ENCODE results near the gene PRMT3.

Gene PRMT3

GRCh38 chr11:20363500-20364340 lies 23.8 kb upstream of the PRMT3 start, which contains the start of gene HTATIP2 (continued):
- TF ChIP-seq ZBTB11 (tag by site-specific recombination; conservative IDR thresholded peaks at IDR 0.05; ENCODE audit: low read depth) (peak; percentile 48; the same call in 1 of the 2 replicates), ZFP37 (tag by site-specific recombination; IDR thresholded peaks at IDR 0.05) (no peak), ZNF16 (tag by site-specific recombination; IDR thresholded peaks at IDR 0.05; ENCODE audit: low read depth) (no peak), ZNF473 (tag by site-specific recombination; IDR thresholded peaks at IDR 0.05) (no peak), ZNF184 (tag by site-specific recombination; IDR thresholded peaks at IDR 0.05) (no peak), GLI4 (tag by site-specific recombination; IDR thresholded peaks at IDR 0.05) (no peak), SP3 (tag by site-specific recombination; IDR thresholded peaks at IDR 0.05) (peak; percentile 66), SCRT2 (tag by site-specific recombination; IDR thresholded peaks at IDR 0.05) (no peak), ZXDB (tag by site-specific recombination; IDR thresholded peaks at IDR 0.05) (peak; percentile 21; the same call in 1 of the 2 replicates), GLIS1 (tag by site-specific recombination; IDR thresholded peaks at IDR 0.05) (peak; percentile 39; the same call in 1 of the 2 replicates), ZNF341 (tag by site-specific recombination; IDR thresholded peaks at IDR 0.05; ENCODE audit: low read depth) (peak; percentile 65), ZBTB20 (tag by site-specific recombination; IDR thresholded peaks at IDR 0.05) (peak; percentile 41; the same call in 1 of the 2 replicates), KLF10 (tag by site-specific recombination; IDR thresholded peaks at IDR 0.05) (0 out of 2 replicates have a peak, but pooled peaks have one; percentile 41), ZBTB1 (tag by site-specific recombination; IDR thresholded peaks at IDR 0.05) (0 out of 2 replicates have a peak, but pooled peaks have one; percentile 37), REPIN1 (tag by site-specific recombination; IDR thresholded peaks at IDR 0.05; ENCODE audit: low read depth) (no peak), GLIS2 (tag by site-specific recombination; IDR thresholded peaks at IDR 0.05) (peak; percentile 8; the same call in 1 of the 2 replicates), KLF9 (tag by site-specific recombination; IDR thresholded peaks at IDR 0.05; ENCODE audit: low read depth) (peak; percentile 45; the same call in 1 of the 2 replicates), ZNF777 (tag by site-specific recombination; IDR thresholded peaks at IDR 0.05; ENCODE audit: borderline replicate concordance) (no peak), SP2 (tag by site-specific recombination; IDR thresholded peaks at IDR 0.05) (peak; percentile 55), KLF1 (tag by site-specific recombination; IDR thresholded peaks at IDR 0.05) (0 out of 2 replicates have a peak, but pooled peaks have one; percentile 42), ZSCAN30 (tag by site-specific recombination; IDR thresholded peaks at IDR 0.05) (0 out of 2 replicates have a peak, but pooled peaks have one; percentile 40), ZNF335 (tag by site-specific recombination; conservative IDR thresholded peaks at IDR 0.05) (peak; percentile 89), ZNF223 (tag by site-specific recombination; IDR thresholded peaks at IDR 0.05) (no peak)
- TF ChIP-seq, protein P1, sequence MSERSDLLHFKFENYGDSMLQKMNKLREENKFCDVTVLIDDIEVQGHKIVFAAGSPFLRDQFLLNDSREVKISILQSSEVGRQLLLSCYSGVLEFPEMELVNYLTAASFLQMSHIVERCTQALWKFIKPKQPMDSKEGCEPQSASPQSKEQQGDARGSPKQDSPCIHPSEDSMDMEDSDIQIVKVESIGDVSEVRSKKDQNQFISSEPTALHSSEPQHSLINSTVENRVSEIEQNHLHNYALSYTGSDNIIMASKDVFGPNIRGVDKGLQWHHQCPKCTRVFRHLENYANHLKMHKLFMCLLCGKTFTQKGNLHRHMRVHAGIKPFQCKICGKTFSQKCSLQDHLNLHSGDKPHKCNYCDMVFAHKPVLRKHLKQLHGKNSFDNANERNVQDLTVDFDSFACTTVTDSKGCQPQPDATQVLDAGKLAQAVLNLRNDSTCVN (tag by site-specific recombination; optimal IDR thresholded peaks at IDR 0.05) = peak; percentile 67
- TF ChIP-seq, protein P2, sequence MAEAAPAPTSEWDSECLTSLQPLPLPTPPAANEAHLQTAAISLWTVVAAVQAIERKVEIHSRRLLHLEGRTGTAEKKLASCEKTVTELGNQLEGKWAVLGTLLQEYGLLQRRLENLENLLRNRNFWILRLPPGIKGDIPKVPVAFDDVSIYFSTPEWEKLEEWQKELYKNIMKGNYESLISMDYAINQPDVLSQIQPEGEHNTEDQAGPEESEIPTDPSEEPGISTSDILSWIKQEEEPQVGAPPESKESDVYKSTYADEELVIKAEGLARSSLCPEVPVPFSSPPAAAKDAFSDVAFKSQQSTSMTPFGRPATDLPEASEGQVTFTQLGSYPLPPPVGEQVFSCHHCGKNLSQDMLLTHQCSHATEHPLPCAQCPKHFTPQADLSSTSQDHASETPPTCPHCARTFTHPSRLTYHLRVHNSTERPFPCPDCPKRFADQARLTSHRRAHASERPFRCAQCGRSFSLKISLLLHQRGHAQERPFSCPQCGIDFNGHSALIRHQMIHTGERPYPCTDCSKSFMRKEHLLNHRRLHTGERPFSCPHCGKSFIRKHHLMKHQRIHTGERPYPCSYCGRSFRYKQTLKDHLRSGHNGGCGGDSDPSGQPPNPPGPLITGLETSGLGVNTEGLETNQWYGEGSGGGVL (tag by site-specific recombination; IDR thresholded peaks at IDR 0.05) = no peak
